ENCODE measurements around the gene YTHDC1.

Gene YTHDC1

DNA sequence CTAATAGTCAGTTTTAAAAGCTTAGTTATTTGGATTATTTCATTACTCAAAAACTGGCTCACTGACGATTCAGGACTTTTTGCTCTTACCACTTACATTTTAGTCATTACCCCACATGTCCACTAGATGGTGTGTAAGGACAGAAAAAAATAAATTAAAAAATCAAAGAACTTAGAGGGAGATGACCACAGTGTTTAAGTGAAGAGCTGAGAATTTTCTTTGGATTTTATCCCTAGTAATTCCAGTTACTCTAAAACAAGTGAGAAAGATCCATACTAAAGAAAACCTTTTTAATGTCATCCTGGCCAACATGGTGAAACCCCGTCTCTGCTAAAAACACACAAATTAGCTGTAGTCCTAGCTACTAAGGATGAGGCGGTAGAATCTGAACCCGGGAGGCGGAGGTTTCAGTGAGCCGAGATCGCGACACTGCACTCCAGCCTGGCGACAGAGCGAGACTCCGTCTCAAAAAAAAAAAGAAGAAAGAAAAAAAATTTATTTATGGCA, 78.0 kb downstream of the YTHDC1 start:
- POLR2A ChIA-PET, result no interaction called here
- H3K4me1 ChIP-seq (ENCODE audit: control insufficient read depth, insufficient read depth, low read length), result no peaks in the 10 kb centered on the region
- no peaks in the 10 kb centered on the region for H3K9me3 ChIP-seq (ENCODE audit: control insufficient read depth, insufficient read depth, low read depth, low read length)
- no peak overlapping the region for H3K27ac ChIP-seq (ENCODE audit: extremely low read depth, low read depth, low read length)
- no peaks in the 10 kb centered on the region for H3K36me3 ChIP-seq (ENCODE audit: control insufficient read depth in 2 of 2, insufficient read depth in 1 of 2, low read length in 2 of 2)
- H3K4me3 ChIP-seq (ENCODE audit: low read depth, low read length), result no peak overlapping the region
- TF ChIP-seq ZNF654 (tag by site-specific recombination; IDR thresholded peaks at IDR 0.05; ENCODE audit: low read depth) (peak; percentile 56), ZNF302 (tag by site-specific recombination; IDR thresholded peaks at IDR 0.05; ENCODE audit: low read depth) (no peak), OSR2 (tag by site-specific recombination; IDR thresholded peaks at IDR 0.05) (no peak), ATF2 (tag by site-specific recombination; IDR thresholded peaks at IDR 0.05; ENCODE audit: low read depth) (no peak)
- CTCF ChIA-PET, result interaction anchor here (0.6 to 1.6 kb wide), 18 partner anchors 10 to 1130 kb away, joined by 3 to 8 read pairs (median 4); no protein-coding TSS in a partner anchor

DNA sequence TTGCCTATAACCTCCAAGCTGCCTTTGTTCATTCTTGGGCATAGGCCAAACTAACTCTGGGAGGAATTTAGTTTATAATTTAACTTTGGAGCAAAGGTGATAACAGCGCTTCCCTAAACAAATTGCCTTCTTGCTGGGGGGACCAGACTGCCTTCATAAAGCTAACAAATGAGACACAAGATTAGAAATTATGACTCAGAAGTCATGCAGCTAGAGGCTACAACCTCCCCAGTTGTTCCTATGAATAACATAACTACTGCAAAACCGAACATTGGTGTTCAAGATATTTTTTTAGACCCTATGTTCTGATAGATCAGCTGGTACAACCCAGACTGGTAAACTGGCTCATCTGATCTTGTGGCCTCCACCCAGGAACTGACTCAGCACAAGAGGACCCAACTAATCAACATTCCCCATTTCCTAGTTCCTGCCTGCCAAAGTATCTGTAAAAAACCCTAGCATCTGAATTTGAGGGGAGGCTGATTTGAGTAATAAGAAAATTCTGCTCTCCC, 82.4 kb downstream of the YTHDC1 start:
- H3K9me3 ChIP-seq (ENCODE audit: control insufficient read depth, insufficient read depth, low read depth, low read length), result no peaks in the 10 kb centered on the region
- no peak for TF ChIP-seq ZNF473 (tag by site-specific recombination; IDR thresholded peaks at IDR 0.05)
- no peak for TF ChIP-seq BCL11B (tag by site-specific recombination; IDR thresholded peaks at IDR 0.05; ENCODE audit: low read depth)
- no peak for TF ChIP-seq ZNF549 (tag by site-specific recombination; IDR thresholded peaks at IDR 0.05)
- TF ChIP-seq REST (tag by site-specific recombination; IDR thresholded peaks at IDR 0.05), result no peak
- no peak for TF ChIP-seq KLF7 (tag by site-specific recombination; IDR thresholded peaks at IDR 0.05; ENCODE audit: borderline replicate concordance)
- TF ChIP-seq, protein P1, sequence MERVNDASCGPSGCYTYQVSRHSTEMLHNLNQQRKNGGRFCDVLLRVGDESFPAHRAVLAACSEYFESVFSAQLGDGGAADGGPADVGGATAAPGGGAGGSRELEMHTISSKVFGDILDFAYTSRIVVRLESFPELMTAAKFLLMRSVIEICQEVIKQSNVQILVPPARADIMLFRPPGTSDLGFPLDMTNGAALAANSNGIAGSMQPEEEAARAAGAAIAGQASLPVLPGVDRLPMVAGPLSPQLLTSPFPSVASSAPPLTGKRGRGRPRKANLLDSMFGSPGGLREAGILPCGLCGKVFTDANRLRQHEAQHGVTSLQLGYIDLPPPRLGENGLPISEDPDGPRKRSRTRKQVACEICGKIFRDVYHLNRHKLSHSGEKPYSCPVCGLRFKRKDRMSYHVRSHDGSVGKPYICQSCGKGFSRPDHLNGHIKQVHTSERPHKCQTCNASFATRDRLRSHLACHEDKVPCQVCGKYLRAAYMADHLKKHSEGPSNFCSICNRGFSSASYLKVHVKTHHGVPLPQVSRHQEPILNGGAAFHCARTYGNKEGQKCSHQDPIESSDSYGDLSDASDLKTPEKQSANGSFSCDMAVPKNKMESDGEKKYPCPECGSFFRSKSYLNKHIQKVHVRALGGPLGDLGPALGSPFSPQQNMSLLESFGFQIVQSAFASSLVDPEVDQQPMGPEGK (tag by site-specific recombination; IDR thresholded peaks at IDR 0.05), result no peak
- TF ChIP-seq HOXA7 (CRISPR knock-in tag; IDR thresholded peaks at IDR 0.05; ENCODE audit: borderline replicate concordance), result no peak
- no peak for TF ChIP-seq SP2 (tag by site-specific recombination; IDR thresholded peaks at IDR 0.05)
- TF ChIP-seq EGR2 (tag by site-specific recombination; IDR thresholded peaks at IDR 0.05; ENCODE audit: low read depth), result no peak
- TF ChIP-seq ZNF302 (tag by site-specific recombination; IDR thresholded peaks at IDR 0.05; ENCODE audit: low read depth), result no peak
- no peak for TF ChIP-seq PRDM6 (tag by site-specific recombination; IDR thresholded peaks at IDR 0.05)
- no peak for TF ChIP-seq ZNF266 (tag by site-specific recombination; IDR thresholded peaks at IDR 0.05; ENCODE audit: low read depth)
- no peak for TF ChIP-seq ZNF112 (tag by site-specific recombination; IDR thresholded peaks at IDR 0.05)
- no peak for TF ChIP-seq ZNF544 (tag by site-specific recombination; IDR thresholded peaks at IDR 0.05)
- no peak for TF ChIP-seq ZNF621 (tag by site-specific recombination; IDR thresholded peaks at IDR 0.05)
- POLR2A ChIA-PET, result no interaction called here
- CTCF ChIA-PET, result no interaction called here
- no peaks in the 10 kb centered on the region for H3K36me3 ChIP-seq (ENCODE audit: control insufficient read depth in 2 of 2, insufficient read depth in 1 of 2, low read length in 2 of 2)
- H3K4me1 ChIP-seq (ENCODE audit: control insufficient read depth, insufficient read depth, low read length), result no peaks in the 10 kb centered on the region
- no peak overlapping the region for H3K4me3 ChIP-seq (ENCODE audit: low read depth, low read length)
- no peak overlapping the region for H3K27ac ChIP-seq (ENCODE audit: extremely low read depth, low read depth, low read length)
